Muscle layer of duodenum (tissue), 2 donors: ENCODE data around the gene RUNDC1.

Experiments
- H3K27ac ChIP-seq: one replicate; pipeline ENCODE4 v1.7.0; 2013; ENCODE audit warnings: mild to moderate bottlenecking, low read length
- H3K27me3 ChIP-seq: one replicate; pipeline ENCODE4 v1.7.0; 2013; ENCODE audit warnings: low read depth, mild to moderate bottlenecking, control low read depth, low read length
- H3K36me3 ChIP-seq, 2 donors: one replicate each; pipeline ENCODE4 v1.7.0; 2013; ENCODE audit warnings: low read length in 2 of 2, control low read depth in 1 of 2, mild to moderate bottlenecking in 1 of 2; ENCODE audit not compliant: insufficient read depth in 2 of 2, control insufficient read depth in 1 of 2
- H3K4me1 ChIP-seq, 2 donors: one replicate each; pipeline ENCODE4 v1.7.0; 2013; ENCODE audit warnings: low read length in 2 of 2, mild to moderate bottlenecking in 2 of 2, control low read depth in 1 of 2, moderate library complexity in 1 of 2; ENCODE audit not compliant: insufficient read depth in 2 of 2, control insufficient read depth in 1 of 2
- H3K4me3 ChIP-seq, 2 donors: one replicate each; pipeline ENCODE4 v1.7.0; 2013; ENCODE audit warnings: low read length in 2 of 2, low read depth in 1 of 2, mild to moderate bottlenecking in 1 of 2
- H3K9me3 ChIP-seq, 2 donors: one replicate each; pipeline ENCODE4 v1.7.0; 2013; ENCODE audit warnings: low read length in 2 of 2, control low read depth in 1 of 2, mild to moderate bottlenecking in 1 of 2; ENCODE audit not compliant: control insufficient read depth in 1 of 2
- donor health status: healthy.

RUNDC1 gene

GRCh38 chr17:43033948-43034881 lies 53.9 kb downstream of the RUNDC1 start:
- H3K9me3 ChIP-seq = no peaks in the 10 kb centered on the region
- no peaks in the 10 kb centered on the region for H3K27me3 ChIP-seq
- no peaks in the 10 kb centered on the region for H3K36me3 ChIP-seq
- H3K27ac ChIP-seq = no peak overlapping the region
- H3K4me1 ChIP-seq = no peaks in the 10 kb centered on the region
- no peak overlapping the region for H3K4me3 ChIP-seq

DNA sequence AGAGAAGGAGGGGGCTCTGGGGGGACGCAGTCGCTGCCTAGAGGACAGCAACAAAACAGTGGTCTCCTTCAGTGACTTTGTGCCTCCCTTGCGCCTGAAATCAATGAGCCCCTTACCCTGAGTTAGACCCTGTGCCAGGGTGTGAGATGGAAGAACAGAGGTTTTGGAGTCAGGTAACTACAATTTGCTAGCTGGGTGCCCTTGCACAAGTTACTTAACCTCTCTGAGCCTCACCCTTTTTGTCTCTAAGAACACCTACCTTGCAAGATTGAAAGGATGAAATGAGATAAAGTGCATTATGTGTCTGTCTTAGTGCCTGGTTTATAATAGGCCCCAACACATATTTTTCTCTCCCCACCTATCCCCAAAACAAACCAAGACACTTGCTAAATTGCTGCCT lies 54.5 kb downstream of the RUNDC1 start:
- Histone ChIP-seq H3K4me1 (no peaks in the 10 kb centered on the region), H3K27ac (no peak overlapping the region), H3K9me3 (no peaks in the 10 kb centered on the region), H3K4me3 (no peak overlapping the region), H3K36me3 (no peaks in the 10 kb centered on the region), H3K27me3 (no peaks in the 10 kb centered on the region)

GRCh38 chr17:43039646-43040045 lies 59.3 kb downstream of the RUNDC1 start:
- no peaks in the 10 kb centered on the region for H3K9me3 ChIP-seq
- no peak overlapping the region for H3K4me3 ChIP-seq
- no peaks in the 10 kb centered on the region for H3K4me1 ChIP-seq
- peaks cover 0 to 7% of the 10 kb centered on the region in 2 donors for H3K36me3 ChIP-seq
- no peaks in the 10 kb centered on the region for H3K27me3 ChIP-seq
- no peak overlapping the region for H3K27ac ChIP-seq

- Histone ChIP-seq H3K4me1 (no peaks in the 10 kb centered on the region), H3K36me3 (peaks cover 0 to 7% of the 10 kb centered on the region in 2 donors), H3K27me3 (no peaks in the 10 kb centered on the region), H3K9me3 (no peaks in the 10 kb centered on the region), H3K4me3 (no peak overlapping the region), H3K27ac (no peak overlapping the region)
These were observed 60.3 kb downstream of the RUNDC1 start for GRCh38 chr17:43040655-43041054.

GRCh38 chr17:43042025-43042628 lies 61.8 kb downstream of the RUNDC1 start:
- H3K27me3 ChIP-seq = no peaks in the 10 kb centered on the region
- H3K4me1 ChIP-seq = no peaks in the 10 kb centered on the region
- H3K36me3 ChIP-seq = peaks cover 0 to 7% of the 10 kb centered on the region in 2 donors
- no peak overlapping the region for H3K4me3 ChIP-seq
- no peaks in the 10 kb centered on the region for H3K9me3 ChIP-seq
- no peak overlapping the region for H3K27ac ChIP-seq
